GM06990 (cell line): ENCODE data around the gene ATG13.

Source experiments
- DNase-seq: peaks from one replicate; pipeline ENCODE4 v3.0.0-alpha.2; 2011; ENCODE audit not compliant: insufficient read length; ENCODE audit errors: extremely low read depth
- H3K27me3 ChIP-seq: replicated peaks from 2 replicates; pipeline ENCODE4 v1.6.0; 2011; ENCODE audit warnings: low read length; ENCODE audit not compliant: control insufficient read depth, insufficient read depth
- H3K36me3 ChIP-seq: 2 replicates; pipeline ENCODE4 v1.5.1; 2011; ENCODE audit warnings: low read length; ENCODE audit not compliant: control insufficient read depth, insufficient read depth
- H3K4me3 ChIP-seq: replicated peaks from 2 replicates; pipeline ENCODE4 v1.5.1; 2011; ENCODE audit warnings: low read depth, mild to moderate bottlenecking, control low read depth, low read length
- CTCF ChIP-seq: IDR thresholded peaks from 2 replicates; pipeline ENCODE4 v1.5.1; 2011; ENCODE audit warnings: low read length, control low read depth, mild to moderate bottlenecking, inconsistent platforms; ENCODE audit not compliant: insufficient read depth, poor library complexity, severe bottlenecking

The ATG13 gene

GRCh38 chr11:46618837-46619236, 1.5 kb downstream of the ATG13 start:
- TF ChIP-seq CTCF = no peak
- Histone ChIP-seq H3K36me3 (no peaks in the 10 kb centered on the region; the same call in 1 of the 2 replicates), H3K27me3 (no peaks in the 10 kb centered on the region), H3K4me3 (no peak overlapping the region; the same call in 1 of the 2 replicates)
- no peak for DNase-seq

GRCh38 chr11:46625406-46625805, 8.1 kb downstream of the ATG13 start:
- no peak for DNase-seq

GRCh38 chr11:46628961-46629360, 11.6 kb downstream of the ATG13 start:
- Histone ChIP-seq H3K4me3 (no peak overlapping the region), H3K36me3 (peaks cover 8% of the 10 kb centered on the region), H3K27me3 (no peaks in the 10 kb centered on the region)
- no peak for DNase-seq
- TF ChIP-seq CTCF = no peak

More at GRCh38 chr11:46625406-46625805, 8.1 kb downstream of the ATG13 start:
- Histone ChIP-seq H3K36me3 (peaks cover 5% of the 10 kb centered on the region), H3K27me3 (no peaks in the 10 kb centered on the region), H3K4me3 (no peak overlapping the region)
- TF ChIP-seq CTCF = no peak

- Histone ChIP-seq H3K36me3 (peaks cover 5% of the 10 kb centered on the region), H3K4me3 (no peak overlapping the region), H3K27me3 (no peaks in the 10 kb centered on the region)
- no peak for DNase-seq
- no peak for TF ChIP-seq CTCF
Observed at GRCh38 chr11:46630237-46630636, 12.9 kb downstream of the ATG13 start.

GRCh38 chr11:46631676-46632075, 14.3 kb downstream of the ATG13 start:
- no peak for TF ChIP-seq CTCF
- peaks cover 5% of the 10 kb centered on the region for H3K36me3 ChIP-seq
- no peak for DNase-seq
- H3K4me3 ChIP-seq = no peak overlapping the region
- H3K27me3 ChIP-seq = no peaks in the 10 kb centered on the region

GRCh38 chr11:46632502-46632901, 15.1 kb downstream of the ATG13 start:
- Histone ChIP-seq H3K36me3 (peaks cover 5% of the 10 kb centered on the region), H3K4me3 (no peak overlapping the region), H3K27me3 (no peaks in the 10 kb centered on the region)
- TF ChIP-seq CTCF = no peak
- no peak for DNase-seq
